Spleen (tissue), 7 donors: Measurements from ENCODE around the gene PSMB7.
"Not testable (repeated sequence)": the region's sequence is repeated elsewhere in the genome, so short reads cannot be mapped to it uniquely, and the experiment has no call there.

ENCODE experiments used
- CTCF ChIP-seq, 11 experiments: fragments of 200-600 bp in 7 of 11; fragments of 450-650 bp in 4 of 11; sonication (generic) in 4 of 11; IDR thresholded peaks in 8 of 11; conservative IDR thresholded peaks in 3 of 11; 1 replicate in 7 of 11; 2 replicates in 4 of 11; pipeline versions ENCODE4 v1.4.0 to v1.8.0; 2016 to 2021; ENCODE audit warnings: antibody characterized with exemption in 11 of 11, inconsistent platforms in 4 of 11, mild to moderate bottlenecking in 1 of 11
- POLR2A ChIP-seq, 3 donors: fragments of 450-650 bp; IDR thresholded peaks; one replicate each; pipeline ENCODE4 v1.5.1; 2017; ENCODE audit warnings: antibody characterized with exemption in 3 of 3, mild to moderate bottlenecking in 1 of 3
- POLR2AphosphoS5 ChIP-seq, 3 donors: sonication (generic); formaldehyde crosslinking; IDR thresholded peaks; one replicate each; pipeline ENCODE4 v1.5.1; 2017; ENCODE audit warnings: antibody characterized with exemption in 3 of 3
- donor health status: DM: no; HTN: no; CAD: no; lungs with moderate emphysema.
- donor health status: DM: no; HTN: no; CAD: no.
- donor health status: DM: no; HTN: no; CAD: no.

DNA sequence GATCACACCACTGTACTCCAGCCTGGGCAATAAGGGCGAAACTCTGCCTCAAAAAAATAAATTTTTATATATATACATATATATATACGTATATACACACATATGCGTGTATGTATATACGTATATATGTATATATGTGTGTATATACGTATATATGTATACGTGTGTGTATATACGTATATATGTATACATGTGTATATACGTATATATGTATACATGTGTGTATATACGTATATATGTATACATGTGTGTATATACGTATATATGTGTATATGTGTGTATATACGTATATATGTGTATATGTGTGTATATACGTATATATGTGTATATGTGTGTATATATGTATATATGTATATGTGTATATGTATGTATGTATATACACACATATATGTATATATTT lies 10.5 kb upstream of the PSMB7 start:
- not testable (repeated sequence) for TF ChIP-seq CTCF (IDR thresholded peaks at IDR 0.05 in 8 of 11, conservative IDR thresholded peaks at IDR 0.05 in 3 of 11); POLR2A (IDR thresholded peaks at IDR 0.05); POLR2AphosphoS5 (IDR thresholded peaks at IDR 0.05)
